Measurements from ENCODE around the gene RARA. TPM values are rescaled to one million over a fixed set of nuclear protein-coding genes. Genes with fewer than 3 reads are reported as not detected.

The RARA gene
- total RNA-seq, 1 experiment from 2014 or later: 35.1 TPM

DNA sequence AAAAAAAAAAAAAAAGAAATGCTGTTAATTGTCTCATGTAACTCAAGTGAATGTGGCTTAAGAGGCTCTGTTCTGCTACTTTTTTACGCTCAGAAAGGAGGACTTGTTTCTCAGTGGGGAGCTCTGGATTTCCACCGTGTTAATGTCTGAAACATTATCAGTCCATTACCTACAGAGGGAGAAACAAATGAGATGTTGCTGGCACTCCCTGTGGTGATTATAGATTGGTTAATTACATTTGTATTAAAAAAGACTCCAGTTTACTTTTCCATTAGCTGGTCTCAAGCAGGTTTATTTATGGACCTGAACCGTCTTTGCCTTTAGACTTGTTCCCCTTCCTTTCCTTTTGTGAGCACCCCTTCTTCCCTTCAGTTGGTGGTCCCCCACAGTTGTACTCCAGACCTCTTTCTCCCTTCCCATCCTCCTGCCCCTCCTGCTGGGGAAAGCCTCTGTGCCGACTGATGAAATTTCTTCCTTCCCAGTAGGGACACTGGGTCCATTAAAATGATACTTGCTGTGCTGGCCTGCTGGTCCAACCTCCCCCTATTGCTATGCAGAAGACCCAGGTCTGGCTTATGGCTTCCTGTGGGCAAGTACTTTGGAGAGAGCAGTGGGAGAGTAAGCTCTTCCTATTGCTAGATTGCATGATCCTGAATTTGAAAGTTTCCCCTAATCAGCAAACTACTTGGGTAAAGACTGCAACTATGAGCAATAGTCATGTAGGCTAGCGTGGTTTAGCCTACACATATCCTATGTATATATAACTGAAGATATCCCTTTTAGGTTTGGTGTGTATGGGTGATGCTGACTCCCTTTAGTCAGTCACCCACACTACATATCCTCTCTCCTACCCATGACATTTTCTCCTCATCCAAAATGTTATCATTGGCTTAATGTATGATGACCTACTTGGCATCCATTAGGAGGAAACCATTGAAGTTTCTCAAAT is 13.2 kb upstream of the RARA start:
- intact Hi-C loops (cut with micrococcal nuclease): no loop called here
- H3K36me3 ChIP-seq (ENCODE audit: control insufficient read depth in 1 of 2, insufficient read depth in 2 of 2, low read length in 2 of 2): peaks cover 58 to 85% of the 10 kb centered on the region in 2 experiments
- ChIA-PET RAD21 (ENCODE audit: low non-redundant PET in 1 of 2, low total read pairs in 2 of 2, uncharacterized antibody in 2 of 2, unreplicated experiment in 2 of 2) (no interaction called here), POLR2A (no interaction called here), CTCF (interaction anchor here (0.7 kb wide), 1 partner anchor 261 kb away, joined by 3 read pairs; no protein-coding TSS in a partner anchor)
- no peaks in the 10 kb centered on the region for H3K9me2 ChIP-seq (ENCODE audit: insufficient read depth)
- no peak overlapping the region for H3K4me2 ChIP-seq (ENCODE audit: low read length)
- H3K9me3 ChIP-seq (ENCODE audit: control insufficient read depth in 1 of 2, insufficient read depth in 1 of 2, low read depth in 1 of 2, low read length in 2 of 2): no peaks in the 10 kb centered on the region
- BruUV-seq (replicated peaks): no TSS peak
- no peak overlapping the region for H2AFZ ChIP-seq (ENCODE audit: low read depth, low read length, poor library complexity, severe bottlenecking)
- TF ChIP-seq SRF (IDR thresholded peaks at IDR 0.05; ENCODE audit: low read depth) (no peak), POLR2AphosphoS5 (IDR thresholded peaks at IDR 0.05; ENCODE audit: low read depth, low read length) (no peak), ZNF274 (IDR thresholded peaks at IDR 0.05; ENCODE audit: low read depth, low read length) (no peak), SIN3A (IDR thresholded peaks at IDR 0.05; ENCODE audit: low read depth) (no peak), EGR1 (IDR thresholded peaks at IDR 0.05; ENCODE audit: low read depth) (no peak), ELF1 (IDR thresholded peaks at IDR 0.05; ENCODE audit: borderline replicate concordance, low read depth) (no peak), FOSL1 (IDR thresholded peaks at IDR 0.05; ENCODE audit: low read depth) (no peak), CEBPB (IDR thresholded peaks at IDR 0.05; ENCODE audit: low read depth) (no peak), SP1 (IDR thresholded peaks at IDR 0.05; ENCODE audit: low read depth) (no peak), TCF7L2 (IDR thresholded peaks at IDR 0.05; ENCODE audit: borderline replicate concordance, extremely low read depth, insufficient read depth, insufficient read length) (no peak), EZH2phosphoT487 (IDR thresholded peaks at IDR 0.05; ENCODE audit: borderline replicate concordance) (no peak), EZH2 (IDR thresholded peaks at IDR 0.05) (no peak), CBX3 (IDR thresholded peaks at IDR 0.05; ENCODE audit: low read depth) (no peak), ZFX (IDR thresholded peaks at IDR 0.05) (no peak), JUND (IDR thresholded peaks at IDR 0.05) (no peak)
- TF ChIP-seq, protein P1, sequence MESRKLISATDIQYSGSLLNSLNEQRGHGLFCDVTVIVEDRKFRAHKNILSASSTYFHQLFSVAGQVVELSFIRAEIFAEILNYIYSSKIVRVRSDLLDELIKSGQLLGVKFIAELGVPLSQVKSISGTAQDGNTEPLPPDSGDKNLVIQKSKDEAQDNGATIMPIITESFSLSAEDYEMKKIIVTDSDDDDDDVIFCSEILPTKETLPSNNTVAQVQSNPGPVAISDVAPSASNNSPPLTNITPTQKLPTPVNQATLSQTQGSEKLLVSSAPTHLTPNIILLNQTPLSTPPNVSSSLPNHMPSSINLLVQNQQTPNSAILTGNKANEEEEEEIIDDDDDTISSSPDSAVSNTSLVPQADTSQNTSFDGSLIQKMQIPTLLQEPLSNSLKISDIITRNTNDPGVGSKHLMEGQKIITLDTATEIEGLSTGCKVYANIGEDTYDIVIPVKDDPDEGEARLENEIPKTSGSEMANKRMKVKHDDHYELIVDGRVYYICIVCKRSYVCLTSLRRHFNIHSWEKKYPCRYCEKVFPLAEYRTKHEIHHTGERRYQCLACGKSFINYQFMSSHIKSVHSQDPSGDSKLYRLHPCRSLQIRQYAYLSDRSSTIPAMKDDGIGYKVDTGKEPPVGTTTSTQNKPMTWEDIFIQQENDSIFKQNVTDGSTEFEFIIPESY (IDR thresholded peaks at IDR 0.05; ENCODE audit: extremely low read depth, insufficient replicate concordance, low read length): no peak
- TF ChIP-seq, protein P2, sequence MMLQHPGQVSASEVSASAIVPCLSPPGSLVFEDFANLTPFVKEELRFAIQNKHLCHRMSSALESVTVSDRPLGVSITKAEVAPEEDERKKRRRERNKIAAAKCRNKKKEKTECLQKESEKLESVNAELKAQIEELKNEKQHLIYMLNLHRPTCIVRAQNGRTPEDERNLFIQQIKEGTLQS (IDR thresholded peaks at IDR 0.05): no peak
- TF ChIP-seq, protein P3, sequence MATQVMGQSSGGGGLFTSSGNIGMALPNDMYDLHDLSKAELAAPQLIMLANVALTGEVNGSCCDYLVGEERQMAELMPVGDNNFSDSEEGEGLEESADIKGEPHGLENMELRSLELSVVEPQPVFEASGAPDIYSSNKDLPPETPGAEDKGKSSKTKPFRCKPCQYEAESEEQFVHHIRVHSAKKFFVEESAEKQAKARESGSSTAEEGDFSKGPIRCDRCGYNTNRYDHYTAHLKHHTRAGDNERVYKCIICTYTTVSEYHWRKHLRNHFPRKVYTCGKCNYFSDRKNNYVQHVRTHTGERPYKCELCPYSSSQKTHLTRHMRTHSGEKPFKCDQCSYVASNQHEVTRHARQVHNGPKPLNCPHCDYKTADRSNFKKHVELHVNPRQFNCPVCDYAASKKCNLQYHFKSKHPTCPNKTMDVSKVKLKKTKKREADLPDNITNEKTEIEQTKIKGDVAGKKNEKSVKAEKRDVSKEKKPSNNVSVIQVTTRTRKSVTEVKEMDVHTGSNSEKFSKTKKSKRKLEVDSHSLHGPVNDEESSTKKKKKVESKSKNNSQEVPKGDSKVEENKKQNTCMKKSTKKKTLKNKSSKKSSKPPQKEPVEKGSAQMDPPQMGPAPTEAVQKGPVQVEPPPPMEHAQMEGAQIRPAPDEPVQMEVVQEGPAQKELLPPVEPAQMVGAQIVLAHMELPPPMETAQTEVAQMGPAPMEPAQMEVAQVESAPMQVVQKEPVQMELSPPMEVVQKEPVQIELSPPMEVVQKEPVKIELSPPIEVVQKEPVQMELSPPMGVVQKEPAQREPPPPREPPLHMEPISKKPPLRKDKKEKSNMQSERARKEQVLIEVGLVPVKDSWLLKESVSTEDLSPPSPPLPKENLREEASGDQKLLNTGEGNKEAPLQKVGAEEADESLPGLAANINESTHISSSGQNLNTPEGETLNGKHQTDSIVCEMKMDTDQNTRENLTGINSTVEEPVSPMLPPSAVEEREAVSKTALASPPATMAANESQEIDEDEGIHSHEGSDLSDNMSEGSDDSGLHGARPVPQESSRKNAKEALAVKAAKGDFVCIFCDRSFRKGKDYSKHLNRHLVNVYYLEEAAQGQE (IDR thresholded peaks at IDR 0.05; ENCODE audit: low read depth): no peak
- H3K79me2 ChIP-seq (ENCODE audit: insufficient read depth, low read length): peaks cover 65% of the 10 kb centered on the region
- no peak for DNase-seq (ENCODE audit: low read depth, low spot score)
- no peaks in the 10 kb centered on the region for H3K27me3 ChIP-seq (ENCODE audit: insufficient read depth, low read length)
- H3K4me1 ChIP-seq (ENCODE audit: control insufficient read depth in 1 of 2, insufficient read depth in 2 of 2, low read length in 2 of 2): no peaks in the 10 kb centered on the region
- no peak overlapping the region for H3K4me3 ChIP-seq (replicated peaks in 1 of 2; ENCODE audit: low read depth in 1 of 2, low read length in 2 of 2)
- H3K9ac ChIP-seq (ENCODE audit: low read length): no peak overlapping the region
- H3K27ac ChIP-seq (ENCODE audit: low read depth, low read length): no peak overlapping the region
- peaks cover 8% of the 10 kb centered on the region; the same call in 1 of the 2 replicates for H4K20me1 ChIP-seq (ENCODE audit: insufficient read depth)
- ATAC-seq: no peak

All from HCT116 (cell line).